ENCODE results near the gene LIPK.

The LIPK gene

DNA sequence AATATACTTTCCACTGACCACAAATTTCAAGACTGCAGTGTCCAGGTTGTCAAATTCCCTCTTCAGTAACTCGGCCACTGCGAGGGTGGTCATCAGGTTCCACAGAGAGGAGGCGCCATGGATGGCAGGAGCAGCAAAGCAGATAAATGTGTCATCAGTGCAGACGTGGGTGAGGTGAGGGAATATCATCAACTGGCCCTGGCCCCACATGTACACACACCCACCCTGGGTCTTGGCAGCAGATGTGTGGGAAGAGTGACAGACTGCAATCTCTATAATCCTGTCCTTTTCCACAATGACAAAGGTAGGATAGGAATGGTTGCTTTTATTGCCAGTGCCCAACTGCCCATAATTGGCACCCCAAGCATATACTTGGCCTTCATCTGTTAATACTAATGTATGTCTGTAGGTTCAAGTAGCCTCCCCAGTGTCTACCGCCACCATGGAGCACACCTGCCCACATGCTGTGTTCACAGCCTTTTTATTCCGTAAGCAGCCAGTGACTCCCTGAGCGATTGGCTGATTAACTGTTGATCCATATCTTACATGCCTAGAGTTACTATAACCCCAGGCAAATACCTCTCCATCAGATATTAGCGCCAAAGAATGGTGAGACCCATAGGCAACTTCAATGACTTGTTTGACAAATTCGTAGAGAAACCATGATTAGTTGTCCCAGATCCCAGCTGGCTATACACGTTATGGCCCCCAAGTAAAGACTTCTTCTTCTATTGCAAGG, 80.2 kb downstream of the LIPK start:
- no peak overlapping the region for H3K27ac Mint-ChIP-seq

DNA sequence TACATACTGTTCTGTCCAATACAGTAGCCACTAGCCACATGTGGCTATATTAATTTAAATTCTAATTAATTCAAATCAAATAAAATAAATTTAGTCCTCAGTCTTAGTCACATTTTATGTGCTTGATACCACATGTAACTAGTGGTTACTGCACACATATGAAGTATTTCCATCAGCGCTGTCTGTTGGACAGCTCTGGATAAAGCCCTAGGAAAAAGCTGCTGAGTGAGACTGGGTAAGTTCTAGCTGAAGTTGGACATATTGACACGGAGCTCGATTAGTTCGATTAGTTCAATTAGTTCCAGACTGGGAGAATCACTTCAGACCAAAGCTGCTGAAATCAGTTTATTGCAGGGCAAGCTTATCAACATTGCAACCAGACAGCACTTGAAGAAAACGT, 81.4 kb downstream of the LIPK start:
- H3K4me3 Mint-ChIP-seq = no peak overlapping the region
- H3K36me3 Mint-ChIP-seq (ENCODE audit: low read depth) = no peaks in the 10 kb centered on the region
- H3K9me3 Mint-ChIP-seq = no peaks in the 10 kb centered on the region
- no peak overlapping the region for H3K27ac Mint-ChIP-seq
- DNase-seq = no peak
- no peaks in the 10 kb centered on the region for H3K27me3 Mint-ChIP-seq
- peaks cover 12% of the 10 kb centered on the region for H3K4me1 Mint-ChIP-seq (ENCODE audit: low read depth)

More for the DNA sequence above, 80.2 kb downstream of the LIPK start:
- Mint-ChIP-seq H3K4me3 (no peak overlapping the region), H3K9me3 (no peaks in the 10 kb centered on the region), H3K27me3 (no peaks in the 10 kb centered on the region), H3K4me1 (ENCODE audit: low read depth) (peaks cover 3% of the 10 kb centered on the region), H3K36me3 (ENCODE audit: low read depth) (no peaks in the 10 kb centered on the region)
- no peak for DNase-seq

DNA sequence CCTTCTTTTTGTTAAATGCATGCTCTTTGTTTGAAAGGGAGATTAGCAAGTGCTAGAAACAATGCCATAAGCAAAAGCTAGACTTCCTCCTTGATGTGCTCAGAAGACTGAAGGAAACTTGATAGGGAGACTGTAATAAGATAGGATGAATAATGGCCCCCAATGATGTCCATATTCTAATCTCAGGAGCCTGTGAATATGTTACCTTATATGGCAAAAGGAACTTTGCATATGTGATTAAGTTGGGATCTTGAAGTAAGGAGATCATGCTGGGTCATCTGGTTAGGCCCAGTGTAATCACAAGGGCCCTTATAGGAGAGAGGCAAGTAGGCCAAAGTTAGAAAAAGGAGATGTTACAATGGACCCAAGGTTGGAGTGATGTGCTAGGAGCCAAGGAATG, 82.9 kb downstream of the LIPK start:
- H3K36me3 Mint-ChIP-seq (ENCODE audit: low read depth) = no peaks in the 10 kb centered on the region
- no peak for DNase-seq
- no peaks in the 10 kb centered on the region for H3K9me3 Mint-ChIP-seq
- peaks cover 23% of the 10 kb centered on the region for H3K4me1 Mint-ChIP-seq (ENCODE audit: low read depth)
- no peaks in the 10 kb centered on the region for H3K27me3 Mint-ChIP-seq
- H3K4me3 Mint-ChIP-seq = no peak overlapping the region
- no peak overlapping the region for H3K27ac Mint-ChIP-seq

DNA sequence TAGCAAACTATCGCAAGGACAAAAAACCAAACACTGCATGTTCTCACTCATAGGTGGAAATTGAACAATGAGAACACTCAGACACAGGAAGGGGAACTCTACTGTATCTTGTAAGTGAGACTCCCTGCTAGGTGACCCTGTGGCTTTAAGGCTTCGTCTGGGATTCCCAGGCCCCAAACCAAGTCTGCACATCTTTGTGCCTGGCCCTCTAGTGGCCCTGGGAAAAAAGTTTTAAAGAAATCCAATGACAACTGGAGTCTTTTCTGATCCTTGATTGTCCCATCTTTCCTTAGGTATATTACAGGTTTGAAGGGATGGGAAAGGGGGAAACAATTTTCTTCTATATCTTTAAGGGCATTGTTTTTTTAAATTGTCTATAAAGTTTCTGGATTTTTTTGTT, 85.9 kb downstream of the LIPK start:
- Mint-ChIP-seq H3K4me1 (ENCODE audit: low read depth) (peaks cover 31% of the 10 kb centered on the region), H3K27me3 (peaks cover 3% of the 10 kb centered on the region), H3K27ac (no peak overlapping the region), H3K36me3 (ENCODE audit: low read depth) (no peaks in the 10 kb centered on the region), H3K4me3 (no peak overlapping the region), H3K9me3 (no peaks in the 10 kb centered on the region)
- DNase-seq = no peak

DNA sequence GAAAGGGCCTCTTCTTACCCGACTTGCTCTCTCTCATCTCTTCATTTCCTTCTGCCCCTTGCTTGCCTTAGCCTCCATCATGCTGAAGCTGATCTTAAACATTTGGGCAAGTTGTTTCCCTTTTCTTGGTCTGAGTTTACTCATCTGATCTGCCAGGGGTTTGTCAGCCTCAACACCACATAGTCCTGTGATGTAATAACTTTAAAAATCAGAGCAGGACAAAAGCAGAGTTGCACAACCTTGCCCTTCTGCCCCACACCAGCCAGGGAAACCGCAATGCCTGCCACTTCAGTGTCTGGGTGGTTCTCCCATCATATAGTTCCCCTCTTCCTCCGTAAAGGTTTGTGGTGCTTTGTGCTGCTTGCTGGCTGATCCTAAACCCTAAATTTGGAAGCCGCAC, 86.6 kb downstream of the LIPK start:
- peaks cover 9% of the 10 kb centered on the region for H3K27me3 Mint-ChIP-seq
- H3K4me1 Mint-ChIP-seq (ENCODE audit: low read depth) = peaks cover 31% of the 10 kb centered on the region
- H3K36me3 Mint-ChIP-seq (ENCODE audit: low read depth) = no peaks in the 10 kb centered on the region
- H3K9me3 Mint-ChIP-seq = no peaks in the 10 kb centered on the region
- DNase-seq = no peak
- peak overlapping the region; percentile 26 for H3K27ac Mint-ChIP-seq
- no peak overlapping the region for H3K4me3 Mint-ChIP-seq

DNA sequence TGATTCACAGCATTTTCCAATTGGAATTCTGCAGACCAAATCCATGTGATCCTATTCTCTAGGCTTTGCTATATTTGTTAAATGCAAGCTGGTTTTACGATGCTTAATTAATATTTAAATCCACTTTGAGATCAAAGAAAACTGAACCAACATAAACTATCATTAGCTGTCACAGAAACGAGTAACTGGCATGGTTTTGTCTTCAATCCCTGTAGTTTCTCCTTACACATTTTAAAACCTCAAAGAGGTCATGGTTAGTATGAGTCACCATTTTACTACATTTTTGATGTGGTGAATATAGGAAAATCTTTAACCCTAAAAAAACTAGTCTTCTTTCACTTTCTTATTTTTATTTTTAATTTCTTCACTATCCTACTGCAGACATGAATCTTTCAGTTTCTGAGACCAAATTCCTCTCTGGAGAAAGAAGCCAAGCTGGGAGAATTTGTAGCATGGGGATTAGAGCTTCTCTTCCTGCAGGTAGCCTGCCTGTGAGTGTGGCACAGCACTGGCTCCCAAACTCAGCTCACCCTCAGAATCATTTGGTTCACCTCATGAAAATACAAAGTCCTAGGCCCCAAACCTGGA, 87.8 kb downstream of the LIPK start:
- peaks cover 13% of the 10 kb centered on the region for H3K27me3 Mint-ChIP-seq
- H3K36me3 Mint-ChIP-seq (ENCODE audit: low read depth) = no peaks in the 10 kb centered on the region
- peak overlapping the region; percentile 52 for H3K27ac Mint-ChIP-seq

DNA sequence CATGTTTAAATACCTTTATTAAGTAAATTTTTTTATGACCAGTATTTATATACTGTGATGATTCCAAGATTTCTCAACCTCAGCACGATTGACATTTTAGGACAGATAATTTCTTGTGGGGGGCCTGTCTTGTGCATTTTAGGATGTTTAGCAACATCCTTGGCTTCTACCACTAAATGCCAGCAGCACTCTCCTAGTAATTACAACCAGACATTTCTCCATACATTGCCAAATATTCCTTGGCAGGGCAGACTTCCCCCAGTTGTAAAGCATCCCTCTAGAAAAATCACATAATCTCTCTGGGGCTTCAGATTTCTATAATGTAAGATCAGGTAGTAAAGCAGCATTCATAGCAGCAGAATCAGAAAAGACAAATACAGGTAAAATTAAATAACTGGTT, 88.7 kb downstream of the LIPK start:
- DNase-seq = no peak
- H3K9me3 Mint-ChIP-seq = no peaks in the 10 kb centered on the region
- peaks cover 31% of the 10 kb centered on the region for H3K4me1 Mint-ChIP-seq (ENCODE audit: low read depth)
- no peaks in the 10 kb centered on the region for H3K36me3 Mint-ChIP-seq (ENCODE audit: low read depth)
- no peak overlapping the region for H3K4me3 Mint-ChIP-seq
- H3K27ac Mint-ChIP-seq = no peak overlapping the region
- H3K27me3 Mint-ChIP-seq = peaks cover 13% of the 10 kb centered on the region

More for the DNA sequence above, 87.8 kb downstream of the LIPK start:
- H3K4me1 Mint-ChIP-seq (ENCODE audit: low read depth) = peaks cover 31% of the 10 kb centered on the region
- no peak for DNase-seq
- H3K9me3 Mint-ChIP-seq = no peaks in the 10 kb centered on the region
- H3K4me3 Mint-ChIP-seq = peak overlapping the region; percentile 2

DNA sequence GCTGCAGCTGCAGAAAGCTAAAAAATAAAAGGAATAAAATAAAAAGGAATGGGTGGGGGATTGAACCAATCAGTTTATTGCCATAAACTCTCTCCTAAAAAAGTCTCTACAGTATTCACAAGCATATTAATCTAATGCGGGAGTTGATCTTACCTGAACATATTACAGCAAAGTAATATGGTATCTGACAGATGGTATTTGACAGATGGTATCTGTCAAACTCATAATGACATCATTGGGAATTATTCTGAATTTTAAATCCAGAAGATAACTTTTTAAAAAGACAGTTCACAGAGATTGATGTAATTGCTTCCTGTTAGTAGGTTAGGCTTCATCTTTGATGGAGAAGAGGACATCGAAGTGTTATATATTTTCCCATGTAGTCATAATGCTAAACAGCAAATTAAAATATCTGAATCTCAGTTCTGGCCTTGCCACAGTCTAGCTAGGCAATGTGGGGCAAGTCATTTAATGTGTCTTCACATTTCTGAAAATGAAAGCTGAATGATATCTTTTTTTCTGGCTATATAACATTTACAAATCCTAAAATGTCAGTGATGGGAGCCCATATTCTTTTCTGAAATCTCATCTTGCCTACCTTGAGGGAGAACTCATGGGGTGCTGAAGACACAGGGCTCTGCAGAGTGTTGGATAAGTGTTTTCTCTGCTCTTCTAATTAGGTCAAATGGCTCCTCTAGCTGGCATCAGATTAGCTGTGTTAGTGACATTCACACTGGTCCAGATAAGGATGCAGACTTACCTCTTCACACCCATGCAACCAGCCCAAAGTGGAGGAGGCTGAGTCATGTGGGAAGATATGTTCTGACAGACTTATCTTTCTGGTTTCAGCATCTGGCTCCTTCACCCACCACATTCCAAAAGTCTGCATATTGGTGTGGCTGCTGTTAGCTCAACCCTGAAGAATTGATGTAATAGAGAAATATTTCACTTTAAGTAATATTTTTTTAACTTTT, 94.4 kb downstream of the LIPK start:
- peaks cover 12% of the 10 kb centered on the region for H3K4me1 Mint-ChIP-seq (ENCODE audit: low read depth)
- H3K36me3 Mint-ChIP-seq (ENCODE audit: low read depth) = no peaks in the 10 kb centered on the region
- H3K27me3 Mint-ChIP-seq = peaks cover 13% of the 10 kb centered on the region
- H3K27ac Mint-ChIP-seq = peak overlapping the region; percentile 8
- no peaks in the 10 kb centered on the region for H3K9me3 Mint-ChIP-seq
- no peak overlapping the region for H3K4me3 Mint-ChIP-seq
- no peak for DNase-seq
